ENCODE data around the gene VCAN.

GRCh38 chr5:83516377-83516776 is 44.8 kb downstream of the VCAN start:
- TF ChIP-seq POLR2A (IDR thresholded peaks at IDR 0.05) (no peak), POLR2AphosphoS5 (IDR thresholded peaks at IDR 0.05) (no peak), EP300 (IDR thresholded peaks at IDR 0.05; ENCODE audit: low read depth) (no peak)
- TF ChIP-seq, protein P1, sequence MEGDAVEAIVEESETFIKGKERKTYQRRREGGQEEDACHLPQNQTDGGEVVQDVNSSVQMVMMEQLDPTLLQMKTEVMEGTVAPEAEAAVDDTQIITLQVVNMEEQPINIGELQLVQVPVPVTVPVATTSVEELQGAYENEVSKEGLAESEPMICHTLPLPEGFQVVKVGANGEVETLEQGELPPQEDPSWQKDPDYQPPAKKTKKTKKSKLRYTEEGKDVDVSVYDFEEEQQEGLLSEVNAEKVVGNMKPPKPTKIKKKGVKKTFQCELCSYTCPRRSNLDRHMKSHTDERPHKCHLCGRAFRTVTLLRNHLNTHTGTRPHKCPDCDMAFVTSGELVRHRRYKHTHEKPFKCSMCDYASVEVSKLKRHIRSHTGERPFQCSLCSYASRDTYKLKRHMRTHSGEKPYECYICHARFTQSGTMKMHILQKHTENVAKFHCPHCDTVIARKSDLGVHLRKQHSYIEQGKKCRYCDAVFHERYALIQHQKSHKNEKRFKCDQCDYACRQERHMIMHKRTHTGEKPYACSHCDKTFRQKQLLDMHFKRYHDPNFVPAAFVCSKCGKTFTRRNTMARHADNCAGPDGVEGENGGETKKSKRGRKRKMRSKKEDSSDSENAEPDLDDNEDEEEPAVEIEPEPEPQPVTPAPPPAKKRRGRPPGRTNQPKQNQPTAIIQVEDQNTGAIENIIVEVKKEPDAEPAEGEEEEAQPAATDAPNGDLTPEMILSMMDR (IDR thresholded peaks at IDR 0.05), result no peak

All from transverse colon (tissue), 4 donors.